ENCODE data around the gene SMC4. TPM values are rescaled to one million over a fixed set of nuclear protein-coding genes. Genes with fewer than 3 reads are reported as not detected.
A peak's percentile ranks its signal among the peaks of the same experiment; 100 is the strongest.
"Not testable (repeated sequence)": the region's sequence is repeated elsewhere in the genome, so short reads cannot be mapped to it uniquely, and the experiment has no call there.

The SMC4 gene
- total RNA-seq, 1 donor from 2014 or later: 26.8 TPM

DNA sequence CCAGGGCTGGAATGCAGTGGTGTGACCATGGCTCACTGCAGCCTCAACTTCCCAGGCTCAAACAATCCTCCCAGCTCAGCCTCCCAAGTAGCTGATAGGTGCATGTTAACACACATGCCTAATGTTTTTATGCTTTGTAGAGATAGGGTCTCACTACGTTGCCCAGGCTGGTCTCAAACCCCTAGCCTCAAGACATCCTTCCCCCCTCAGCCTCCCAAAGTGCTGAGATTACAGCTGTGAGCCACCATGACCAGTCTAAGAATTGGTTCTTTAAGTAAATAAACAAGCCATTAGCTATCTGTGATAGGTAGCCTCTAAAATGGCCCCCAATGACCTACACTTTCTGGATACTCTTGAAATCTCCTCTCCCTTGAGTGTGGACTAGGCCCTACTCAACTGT, 46.4 kb downstream of the SMC4 start:
- DNase-seq (ENCODE audit: low read depth in 2 of 2): no peak

DNA sequence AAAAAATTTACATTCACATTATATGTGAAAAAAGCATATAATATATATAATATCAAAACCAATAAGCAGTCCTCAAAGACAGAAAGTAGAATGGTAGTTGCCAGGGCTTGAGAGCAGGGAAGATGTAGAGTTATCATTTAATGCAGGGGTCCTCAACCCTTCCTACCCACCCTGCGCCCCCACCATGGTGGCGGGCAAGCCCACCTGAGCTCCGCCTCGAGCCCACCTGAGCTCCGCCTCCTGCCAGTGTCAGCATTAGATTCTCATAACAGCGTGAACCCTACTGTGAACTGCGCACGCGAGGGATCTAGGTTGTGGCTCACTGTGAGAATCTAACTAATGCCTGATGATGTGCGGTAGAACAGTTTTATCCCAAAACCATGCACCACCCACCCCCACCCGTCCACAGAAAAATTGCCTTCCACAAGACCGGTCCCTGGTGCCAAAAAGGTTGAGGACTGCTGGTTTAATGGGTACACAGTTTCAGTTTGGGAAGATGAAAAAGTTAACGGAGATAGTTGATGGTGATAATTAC, 47.1 kb downstream of the SMC4 start:
- DNase-seq (ENCODE audit: low read depth in 2 of 2): no peak

DNA sequence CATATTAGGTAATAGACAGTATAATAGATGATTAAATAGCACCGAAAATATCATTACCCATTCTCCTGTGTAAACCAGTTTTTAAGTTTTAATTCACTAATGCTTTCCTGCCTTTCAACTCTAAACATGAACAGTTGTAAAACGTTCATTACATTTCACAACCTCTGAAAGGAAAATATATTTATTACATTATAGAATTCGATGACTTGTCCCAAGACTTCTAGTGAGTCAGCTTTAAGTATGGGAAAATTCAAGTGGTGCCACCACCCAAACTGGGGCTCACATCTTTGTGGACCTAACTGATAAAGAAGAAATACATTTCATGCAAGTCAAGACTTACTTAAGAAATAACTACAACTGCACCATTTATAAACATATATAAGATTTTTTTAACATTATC, 48.1 kb downstream of the SMC4 start:
- DNase-seq (ENCODE audit: low read depth in 2 of 2): peak in 1 of 2 donors; percentile 20

DNA sequence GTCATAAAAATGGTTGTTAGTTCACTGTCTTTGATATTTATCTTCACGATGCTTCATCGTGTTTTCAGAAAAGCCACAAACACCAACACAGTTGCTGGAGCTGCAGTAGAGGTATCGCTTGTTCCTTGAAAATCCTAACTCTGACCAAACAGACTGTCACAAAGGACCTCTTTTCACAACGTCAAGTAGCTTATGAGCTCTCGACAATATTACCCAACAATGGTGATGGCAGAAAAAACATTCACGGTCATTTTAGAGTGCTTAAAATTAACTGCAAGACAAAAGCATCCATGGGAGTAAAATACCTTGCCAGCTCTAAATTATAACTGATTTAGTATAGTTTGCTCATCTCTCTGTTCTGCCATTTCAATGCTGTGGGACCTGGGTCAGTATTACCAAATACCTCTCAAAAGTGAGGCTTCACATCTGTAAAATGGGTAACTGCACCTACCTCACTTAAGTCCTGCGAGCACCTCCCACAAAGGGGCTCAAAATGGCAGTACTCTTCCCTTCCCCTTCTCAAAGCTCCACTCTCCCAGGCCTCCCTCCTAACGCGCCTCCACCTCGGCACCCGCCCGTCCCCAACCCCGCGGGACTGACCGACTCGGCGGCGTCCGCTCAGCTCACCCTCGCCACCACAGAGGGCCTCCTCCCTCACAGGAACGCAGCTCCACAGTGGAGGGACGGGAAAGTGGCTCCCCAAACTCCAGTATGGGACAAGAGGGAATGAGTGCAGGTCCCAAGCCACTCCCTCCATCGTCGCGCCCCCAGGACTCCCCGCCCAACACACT, 49.6 kb downstream of the SMC4 start:
- peak; percentile 30 to 63 for DNase-seq (ENCODE audit: low read depth in 2 of 2)

DNA sequence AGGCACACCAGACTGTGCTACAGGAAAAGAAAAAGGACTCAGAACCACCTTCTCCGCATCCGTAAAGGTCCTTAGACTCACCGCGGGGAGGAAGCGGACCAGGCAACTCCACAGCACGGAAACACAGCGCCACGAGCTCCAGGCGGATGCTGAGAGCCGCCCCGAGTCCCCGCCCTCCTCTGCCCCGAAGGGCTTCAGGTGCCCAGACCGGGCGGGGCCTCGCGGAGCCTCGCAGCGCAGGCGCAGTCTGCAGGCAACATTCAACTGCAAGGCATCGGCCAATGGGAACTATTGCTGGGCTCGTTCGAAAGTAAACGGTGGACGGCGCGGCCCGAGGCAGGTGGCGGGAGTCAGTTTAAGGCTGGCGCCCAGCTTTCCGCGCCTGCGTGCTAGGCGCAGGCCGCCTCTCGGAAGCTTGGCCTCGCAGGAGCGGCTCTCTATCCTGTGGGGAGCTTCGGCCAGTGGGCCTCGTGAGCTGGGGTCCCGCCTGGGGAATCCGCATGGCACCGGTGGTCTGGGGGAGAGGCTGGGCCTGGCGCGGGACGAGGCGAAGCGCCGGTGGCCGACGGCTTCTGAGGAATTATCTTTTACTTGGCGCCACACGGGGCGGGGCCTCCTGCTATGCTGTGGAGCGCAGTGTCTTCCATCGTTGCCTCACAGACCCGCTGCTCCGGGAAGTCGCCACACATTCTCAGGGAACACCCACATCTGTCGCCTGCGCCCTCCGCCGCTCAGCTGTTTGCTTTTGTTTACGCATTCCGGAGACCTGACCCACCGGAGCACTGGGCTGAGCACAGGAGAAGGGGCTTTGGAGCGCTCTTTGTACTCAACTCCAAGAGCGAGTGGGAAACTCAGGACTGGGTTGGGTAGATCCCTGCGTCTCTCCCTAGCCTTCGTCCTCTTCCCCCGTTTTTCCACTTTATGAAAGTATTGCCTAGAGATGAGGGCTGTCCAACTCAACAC, 50.5 kb downstream of the SMC4 start, which contains the start of gene TRIM59:
Gene TRIM59 (minus strand): TSS at position 151 of the 963 bp plus-strand sequence. CDS start 10,603 bp downstream, outside the sequence.
- DNase-seq (ENCODE audit: low read depth in 2 of 2): peak; percentile 97 to 98

DNA sequence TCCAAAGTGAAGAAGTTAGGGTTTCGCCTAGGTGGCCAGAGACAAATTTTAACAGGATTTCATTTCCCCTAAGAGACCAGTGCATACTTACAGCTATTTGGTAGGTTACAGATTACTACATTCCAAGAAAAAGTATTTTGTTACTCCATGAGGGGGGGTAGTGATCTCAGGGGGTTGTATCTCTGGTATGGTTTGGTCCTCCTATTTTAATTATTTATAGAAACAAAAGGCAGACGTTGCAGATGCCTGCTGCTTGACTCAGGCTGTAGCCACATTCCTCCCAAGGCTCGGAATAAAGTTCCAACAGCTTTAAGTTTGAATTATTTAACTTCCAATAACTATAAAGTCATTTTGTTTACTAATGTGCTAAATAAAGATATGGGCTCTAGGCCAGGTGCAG, 51.4 kb downstream of the SMC4 start:
- DNase-seq (ENCODE audit: low read depth in 2 of 2): peak in 1 of 2 donors; percentile 28

DNA sequence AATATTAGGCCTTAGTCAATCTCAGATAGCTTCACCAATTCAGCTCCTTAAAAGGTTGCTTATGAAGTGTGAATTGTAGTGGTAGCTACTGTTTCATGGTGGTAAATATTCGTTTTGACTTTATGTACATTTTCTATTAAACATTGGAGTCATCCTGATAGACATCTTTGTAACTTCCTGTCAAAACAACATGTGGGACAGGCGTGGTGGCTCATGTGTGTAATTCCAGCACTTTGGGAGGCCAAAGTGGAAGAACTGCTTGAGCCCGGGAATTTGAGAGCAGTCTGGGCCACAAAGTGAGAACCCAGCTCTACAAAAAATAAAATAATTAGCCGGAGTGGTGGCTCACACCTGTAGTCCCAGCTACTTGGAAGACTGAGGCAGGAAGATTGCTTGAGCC, 52.2 kb downstream of the SMC4 start:
- DNase-seq (ENCODE audit: low read depth in 2 of 2): peak; percentile 32 to 33

DNA sequence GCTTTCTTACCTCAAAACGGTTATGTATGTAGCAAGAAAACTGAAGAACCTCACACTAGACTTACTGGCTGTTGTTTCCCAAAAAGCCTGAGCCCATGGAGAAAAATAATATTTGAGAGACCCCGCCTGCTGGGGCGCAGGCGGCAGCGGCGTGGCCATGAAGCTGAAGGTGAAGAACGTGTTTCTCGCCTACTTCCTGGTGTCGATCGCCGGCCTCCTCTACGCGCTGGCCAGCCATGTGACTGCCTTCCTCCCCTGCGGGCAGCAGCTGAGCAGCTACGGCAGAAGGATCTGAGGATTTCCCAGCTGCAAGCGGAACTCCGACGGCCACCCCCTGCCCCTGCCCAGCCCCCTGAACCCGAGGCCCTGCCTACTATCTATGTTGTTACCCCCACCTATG, 52.8 kb downstream of the SMC4 start:
- not testable (repeated sequence) for DNase-seq (ENCODE audit: low read depth in 2 of 2)

DNA sequence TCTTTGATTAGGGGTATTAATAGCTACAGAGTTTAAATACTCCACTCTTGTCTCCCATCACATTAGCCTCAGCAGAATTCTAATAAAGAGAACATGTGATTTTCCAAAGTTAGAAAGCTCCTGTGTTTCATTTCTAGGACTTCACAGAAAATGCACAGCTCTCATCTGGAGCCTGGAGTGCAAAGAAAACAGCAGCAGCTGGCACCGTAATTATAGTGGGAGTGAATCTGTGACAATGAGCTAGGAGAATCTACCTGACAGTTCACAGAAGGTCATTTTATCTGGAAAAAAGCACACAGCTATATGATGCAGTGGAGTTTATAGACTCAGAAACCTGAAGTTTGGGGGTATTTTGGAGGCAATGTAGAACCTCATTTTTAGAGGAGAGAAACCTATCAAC, 55.5 kb downstream of the SMC4 start:
- DNase-seq (ENCODE audit: low read depth in 2 of 2): no peak

DNA sequence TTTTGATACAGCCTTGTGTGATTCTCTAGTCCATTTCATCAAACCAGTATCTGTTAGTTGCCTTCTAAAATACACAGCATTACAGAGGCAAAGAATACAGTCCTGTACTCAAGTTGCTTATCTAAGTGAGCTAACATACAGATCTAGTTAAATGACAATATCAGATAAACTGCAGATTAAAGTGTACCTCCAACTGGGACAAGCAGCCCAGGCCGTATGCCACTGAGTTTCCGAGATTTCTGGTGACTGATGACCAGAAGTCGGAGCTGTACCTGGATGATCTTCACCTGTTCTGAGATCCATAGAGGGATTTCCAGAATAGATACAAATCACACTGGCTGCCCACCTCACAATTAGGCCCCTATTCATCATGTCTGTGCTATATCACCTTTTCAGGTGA, 56.4 kb downstream of the SMC4 start:
- no peak for DNase-seq (ENCODE audit: low read depth in 2 of 2)

DNA sequence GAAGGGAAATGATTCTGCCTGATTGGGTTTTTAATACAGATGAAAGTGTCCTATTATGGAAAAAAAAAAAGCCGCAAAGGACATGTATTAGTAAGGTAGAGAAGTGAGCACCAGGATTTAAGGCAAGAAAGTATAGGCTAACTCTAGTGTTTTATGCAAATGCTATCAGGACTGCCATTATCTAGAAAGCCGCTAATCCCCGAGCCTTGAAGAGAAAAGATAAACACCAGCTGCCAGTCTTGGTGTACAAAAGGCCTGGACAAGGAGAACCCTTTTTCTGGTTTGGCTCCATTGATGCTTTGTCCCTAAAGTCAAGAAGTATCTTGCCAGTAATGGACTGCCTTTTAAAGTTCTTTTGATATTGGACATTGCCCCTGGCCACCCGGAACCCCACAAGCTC, 58.7 kb downstream of the SMC4 start:
- DNase-seq (ENCODE audit: low read depth in 2 of 2): no peak

DNA sequence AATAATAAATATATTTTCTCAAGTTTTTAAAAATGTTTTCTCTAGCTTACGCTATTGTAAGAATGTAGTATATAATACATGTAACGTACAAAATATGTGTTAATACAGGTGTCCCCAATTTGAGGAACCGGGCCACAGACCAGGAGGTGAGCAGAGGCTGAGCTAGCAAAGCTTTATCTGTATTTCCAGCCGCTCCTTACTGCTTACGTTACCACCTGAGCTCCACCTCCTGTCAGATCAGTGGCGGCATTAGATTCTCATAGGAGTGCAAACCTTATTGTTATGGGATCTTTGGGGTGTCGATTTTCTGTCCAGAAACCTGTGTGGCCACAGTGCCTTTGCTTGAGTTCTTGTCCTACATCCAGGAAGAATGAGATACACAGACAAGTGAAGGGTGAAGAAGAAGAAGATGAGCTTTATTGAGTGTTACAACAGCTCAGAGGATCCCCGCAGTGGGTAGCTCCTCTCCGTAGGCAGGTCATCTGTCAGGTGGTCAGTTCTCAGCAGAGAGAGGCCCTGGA, 60.1 kb downstream of the SMC4 start:
- no peak for DNase-seq (ENCODE audit: low read depth in 2 of 2)

DNA sequence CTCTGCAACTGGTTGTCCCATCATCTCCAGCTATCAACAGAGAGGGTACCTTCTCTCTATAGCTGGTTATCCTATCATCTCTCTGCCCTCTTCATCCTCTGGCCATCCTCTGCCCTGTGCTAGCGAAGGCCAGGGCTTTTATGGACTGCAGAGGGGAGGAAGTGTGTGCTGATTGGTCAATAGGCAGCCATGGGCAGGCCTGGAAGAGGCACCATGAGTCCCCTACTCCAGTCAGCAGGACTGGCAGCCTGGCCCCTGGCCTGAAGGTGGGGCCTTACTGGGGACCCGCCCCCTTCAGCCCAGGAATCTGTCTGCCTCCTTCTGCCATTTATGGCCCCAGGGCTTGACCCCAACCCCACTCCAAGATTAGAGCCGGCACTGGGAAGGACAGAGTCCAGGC, 60.6 kb downstream of the SMC4 start:
- no peak for DNase-seq (ENCODE audit: low read depth in 2 of 2)

DNA sequence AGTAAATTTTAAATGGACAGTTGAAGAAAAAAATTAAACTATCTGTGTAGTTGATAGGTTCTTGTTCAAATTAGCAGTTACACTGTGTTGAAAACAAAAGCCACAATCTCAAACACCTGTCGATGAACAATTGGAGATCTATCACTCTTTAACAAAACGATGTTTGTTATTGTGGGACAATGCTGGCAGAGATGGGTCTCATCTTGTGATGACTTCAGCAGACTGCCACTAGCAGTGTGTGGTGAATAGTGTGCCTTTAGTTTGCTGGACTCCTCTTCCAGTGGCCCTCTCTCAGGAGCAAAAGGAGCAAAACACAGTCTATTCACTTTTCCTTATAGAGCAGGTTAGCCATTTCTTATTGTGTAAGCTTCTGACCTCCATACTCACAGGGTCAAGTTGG, 64.9 kb downstream of the SMC4 start:
- no peak for DNase-seq (ENCODE audit: low read depth in 2 of 2)

DNA sequence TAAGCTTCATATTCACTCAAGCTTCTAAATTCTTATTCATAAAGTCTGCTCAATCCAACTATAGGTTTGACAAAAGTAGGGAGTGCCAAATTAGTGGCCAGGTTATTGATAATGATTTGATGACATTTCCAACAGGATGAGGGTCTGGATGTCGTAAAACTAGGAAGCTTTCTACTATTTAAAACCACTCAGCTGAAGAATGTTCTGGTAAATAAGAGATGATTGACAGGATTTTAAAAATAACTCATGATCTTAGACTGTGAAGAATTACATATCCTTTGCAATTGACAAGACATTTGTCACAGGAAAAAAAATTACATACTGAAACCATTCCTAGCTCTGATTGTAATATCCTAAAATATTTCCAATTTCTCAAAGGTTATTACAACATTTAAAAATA, 65.5 kb downstream of the SMC4 start:
- DNase-seq (ENCODE audit: low read depth in 2 of 2): no peak

DNA sequence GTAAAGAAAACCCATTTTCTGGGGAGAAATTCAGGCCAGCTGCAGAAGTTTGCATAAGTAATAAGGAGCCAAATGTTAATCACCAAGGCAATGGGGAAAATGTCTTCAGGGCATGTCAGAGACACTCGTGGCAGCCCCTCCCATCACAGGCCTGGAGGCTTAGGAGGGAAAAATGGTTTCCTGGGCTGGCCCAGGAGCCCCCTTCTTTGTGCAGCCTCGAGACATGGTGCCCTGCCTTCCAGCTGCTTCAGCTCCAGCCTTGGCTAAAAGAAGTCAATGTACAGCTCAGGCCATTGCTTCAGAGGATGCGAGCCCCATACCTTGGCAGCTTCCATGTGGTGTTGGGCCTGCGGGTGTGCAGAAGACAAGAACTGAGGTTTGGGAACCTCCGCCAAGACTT, 70.7 kb downstream of the SMC4 start:
- DNase-seq (ENCODE audit: low read depth in 2 of 2): no peak

DNA sequence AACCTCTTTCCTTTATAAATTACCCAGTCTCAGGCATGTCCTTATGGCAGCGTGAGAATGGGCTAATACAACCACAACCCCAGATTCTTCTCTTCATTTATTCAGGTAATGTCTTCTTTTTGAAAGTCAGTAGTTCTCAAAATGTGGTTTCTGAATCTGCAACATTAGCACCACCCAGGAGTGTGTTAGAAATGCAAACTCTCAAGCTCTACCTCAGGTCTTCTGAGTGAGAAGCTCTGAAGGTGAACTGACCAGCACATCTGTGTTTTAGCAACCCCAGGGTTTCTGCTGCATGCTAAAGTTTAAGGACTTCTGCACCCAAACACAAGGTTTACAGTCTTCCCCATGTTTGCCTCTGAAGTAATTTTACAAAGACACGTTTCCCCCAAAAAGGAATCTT, 72.4 kb downstream of the SMC4 start:
- DNase-seq (ENCODE audit: low read depth in 2 of 2): no peak

DNA sequence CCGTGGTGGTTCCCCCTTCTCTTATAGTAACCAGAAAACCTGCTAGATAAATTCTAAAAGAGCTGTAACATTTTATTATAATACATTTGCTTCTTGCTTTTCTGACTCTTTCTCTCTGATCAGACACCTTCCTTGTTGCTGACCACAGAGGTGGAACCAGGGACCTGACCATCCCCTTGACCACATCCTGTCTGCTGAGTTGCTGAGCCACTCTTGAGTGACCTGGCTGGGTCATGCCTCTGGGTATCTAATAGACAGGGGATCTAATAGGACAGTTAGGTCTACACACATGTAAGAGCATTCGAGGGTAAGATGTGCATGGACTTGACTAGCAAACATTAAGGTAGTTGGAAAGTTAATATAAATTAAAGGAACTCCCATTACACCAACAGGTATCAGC, 72.9 kb downstream of the SMC4 start:
- no peak for DNase-seq (ENCODE audit: low read depth in 2 of 2)

DNA sequence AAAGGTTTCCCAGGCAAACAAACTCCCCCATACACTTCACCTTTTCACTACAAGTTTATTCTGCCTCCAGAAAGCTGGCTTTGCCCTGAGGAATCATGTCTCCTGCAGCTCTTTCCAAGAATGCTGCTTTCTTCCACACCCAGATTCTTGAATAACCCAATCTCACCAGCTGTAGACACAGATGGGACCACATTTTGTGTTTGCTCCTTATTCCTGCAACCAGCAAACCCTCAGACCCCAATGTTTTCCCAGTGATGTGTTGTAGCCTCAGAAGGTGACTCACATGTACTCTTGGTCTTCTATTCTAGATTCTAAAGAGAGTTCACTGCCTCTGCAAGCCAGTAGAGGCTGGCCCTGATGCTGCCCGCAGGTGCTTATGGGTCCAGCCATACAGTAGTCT, 73.8 kb downstream of the SMC4 start:
- DNase-seq (ENCODE audit: low read depth in 2 of 2): no peak

DNA sequence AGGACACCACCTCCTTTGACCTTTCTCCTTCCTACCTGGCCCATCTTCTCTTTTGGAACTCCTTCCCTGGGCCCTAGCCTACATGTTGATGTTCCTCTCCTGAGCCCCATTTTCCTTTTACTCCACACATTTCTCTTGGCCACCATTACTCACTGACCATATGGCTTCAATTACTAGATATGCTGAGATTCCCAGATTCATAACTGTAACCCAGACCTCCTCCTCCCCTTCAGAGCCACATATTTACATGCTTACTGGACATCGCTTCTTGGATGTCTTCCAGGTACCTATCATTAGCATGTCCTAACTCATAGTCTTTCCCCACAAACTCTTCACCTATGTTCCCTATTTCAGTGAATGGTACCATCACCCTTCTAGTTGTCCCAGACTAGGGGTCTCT, 74.5 kb downstream of the SMC4 start:
- DNase-seq (ENCODE audit: low read depth in 2 of 2): no peak

DNA sequence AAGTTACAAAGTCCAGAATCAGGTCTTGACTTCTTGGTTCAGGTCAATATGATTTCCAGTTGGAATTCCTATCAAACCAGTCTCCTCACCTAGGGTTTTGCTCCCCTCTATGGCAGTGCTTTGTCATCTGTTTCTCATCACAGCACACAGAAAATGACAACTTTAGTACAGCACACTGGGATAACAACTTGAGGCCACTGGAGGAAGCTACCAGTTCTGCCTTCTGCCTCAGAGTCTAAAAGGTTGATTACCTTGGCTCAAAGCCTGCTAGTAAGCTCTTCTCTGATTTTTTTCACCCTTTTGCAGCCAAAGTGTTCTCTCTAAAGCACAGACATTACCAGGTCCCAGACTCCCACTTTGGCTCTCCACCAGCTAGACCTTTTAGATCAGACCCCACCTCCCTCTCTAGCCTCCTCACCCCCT, 75.0 kb downstream of the SMC4 start:
- DNase-seq (ENCODE audit: low read depth in 2 of 2): no peak

DNA sequence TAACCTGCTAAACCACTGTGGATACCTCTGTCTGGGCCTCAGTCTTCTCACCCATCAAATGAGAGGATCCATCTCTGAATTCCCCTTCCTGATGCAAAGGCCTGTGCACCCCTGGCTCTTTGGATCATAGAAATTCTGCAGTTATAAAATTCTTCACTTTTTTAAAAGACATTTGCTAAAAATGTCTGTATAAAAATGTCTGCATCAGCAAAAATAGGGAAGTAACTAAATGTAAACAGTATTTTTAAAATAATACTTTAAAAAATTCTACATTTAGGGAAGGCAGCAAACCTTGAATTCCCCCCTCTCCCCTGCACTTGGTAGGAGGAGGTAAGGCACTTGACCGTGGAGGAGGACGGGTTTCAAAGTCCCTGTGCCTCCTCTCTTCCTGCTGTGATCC, 75.7 kb downstream of the SMC4 start:
- DNase-seq (ENCODE audit: low read depth in 2 of 2): no peak
